GM23248 (cell line): Measurements from ENCODE around the gene TMEM72. TPM values are rescaled to one million over a fixed set of nuclear protein-coding genes. Genes with fewer than 3 reads are reported as not detected.

ENCODE experiments used
- DNase-seq: peaks from one replicate; pipeline ENCODE4 v3.0.0-alpha.2; 2015
- H2AFZ ChIP-seq: fragments of 200-600 bp; sonication (generic); 2 replicates; pipeline ENCODE4 v1.6.1; 2016; ENCODE audit warnings: antibody characterized with exemption
- H3F3A ChIP-seq: fragments of 200-600 bp; sonication (generic); 2 replicates; pipeline ENCODE4 v1.6.1; 2016; ENCODE audit warnings: mild to moderate bottlenecking, antibody characterized with exemption, mixed run types; ENCODE audit not compliant: insufficient read depth
- H3K27ac ChIP-seq: fragments of 200-600 bp; sonication (generic); 2 replicates; pipeline ENCODE4 v1.5.1; 2016; ENCODE audit warnings: mild to moderate bottlenecking
- H3K27me3 ChIP-seq: fragments of 200-600 bp; sonication (generic); replicated peaks from 2 replicates; pipeline ENCODE4 v1.6.1; 2016; ENCODE audit warnings: mild to moderate bottlenecking; ENCODE audit not compliant: insufficient read depth
- H3K36me3 ChIP-seq: fragments of 200-600 bp; sonication (generic); 2 replicates; pipeline ENCODE4 v1.6.1; 2016; ENCODE audit warnings: low read depth, mild to moderate bottlenecking
- H3K4me1 ChIP-seq: fragments of 200-600 bp; sonication (generic); 2 replicates; pipeline ENCODE4 v1.6.1; 2016; ENCODE audit warnings: mild to moderate bottlenecking; ENCODE audit not compliant: insufficient read depth
- H3K4me2 ChIP-seq: fragments of 200-600 bp; sonication (generic); one replicate; pipeline ENCODE4 v1.6.1; 2016; ENCODE audit warnings: mild to moderate bottlenecking; ENCODE audit not compliant: unreplicated experiment
- H3K4me3 ChIP-seq: fragments of 200-600 bp; sonication (generic); 2 replicates; pipeline ENCODE4 v1.5.1; 2016; ENCODE audit warnings: mild to moderate bottlenecking
- H3K79me2 ChIP-seq: fragments of 200-600 bp; sonication (generic); 2 replicates; pipeline ENCODE4 v1.6.1; 2016; ENCODE audit warnings: mild to moderate bottlenecking; ENCODE audit not compliant: insufficient read depth
- H3K9ac ChIP-seq: fragments of 200-600 bp; sonication (generic); 2 replicates; pipeline ENCODE4 v1.6.1; 2016; ENCODE audit warnings: mild to moderate bottlenecking
- H3K9me2 ChIP-seq: fragments of 200-600 bp; sonication (generic); 2 replicates; pipeline ENCODE4 v1.6.1; 2016; ENCODE audit warnings: mixed run types, mild to moderate bottlenecking, moderate library complexity; ENCODE audit not compliant: insufficient read depth
- H3K9me3 ChIP-seq: fragments of 200-600 bp; sonication (generic); one replicate; pipeline ENCODE4 v1.6.1; 2017; ENCODE audit warnings: low read depth
- H4K20me1 ChIP-seq: fragments of 200-600 bp; sonication (generic); 2 replicates; pipeline ENCODE4 v1.6.0; 2016; ENCODE audit not compliant: insufficient read depth
- EZH2 ChIP-seq: fragments of 200-600 bp; sonication (generic); IDR thresholded peaks from 2 replicates; pipeline ENCODE4 v1.6.1; 2018; ENCODE audit warnings: antibody characterized with exemption, mild to moderate bottlenecking; ENCODE audit not compliant: insufficient read depth, poor library complexity, severe bottlenecking
- EZH2phosphoT487 ChIP-seq: fragments of 200-600 bp; sonication (generic); IDR thresholded peaks from 2 replicates; pipeline ENCODE4 v1.6.1; 2018; ENCODE audit warnings: antibody characterized with exemption, moderate library complexity, mild to moderate bottlenecking, low read depth; ENCODE audit not compliant: insufficient read depth
- WGBS, 2 experiments: methylation state at CpG; one replicate each; pipeline ENCODE4 v1.1.6; 2015 to 2017; ENCODE audit warnings: low lambda C conversion rate in 2 of 2, low coverage in 1 of 2; ENCODE audit errors: missing lambda C conversion rate in 2 of 2; 5-methylcytosine and 5-hydroxymethylcytosine counted together
- in situ Hi-C: fragments of 300-500 bp; cut with MboI; formaldehyde crosslinking; loops from 2 replicates; pipeline ENCODE4 v1.15.0; 2020
- polyA plus RNA-seq: library from polyadenylated mRNA; unstranded; fragments of >200 nt; fragmentation: Nextera tagmentation; extraction: Ambion mirVana; gene quantifications from 2 replicates; pipeline ENCODE4 v1.2.1, GENCODE V29; 2016
- total RNA-seq: library from RNA; depleted of rRNA; stranded (reverse); fragments of >200 nt; shearing (Covaris generic); gene quantifications from 2 replicates; pipeline ENCODE4 v1.2.3, GENCODE V29; 2014

TMEM72 gene
- total and polyA plus RNA-seq, 2 experiments from 2014 or later: not detected

DNA sequence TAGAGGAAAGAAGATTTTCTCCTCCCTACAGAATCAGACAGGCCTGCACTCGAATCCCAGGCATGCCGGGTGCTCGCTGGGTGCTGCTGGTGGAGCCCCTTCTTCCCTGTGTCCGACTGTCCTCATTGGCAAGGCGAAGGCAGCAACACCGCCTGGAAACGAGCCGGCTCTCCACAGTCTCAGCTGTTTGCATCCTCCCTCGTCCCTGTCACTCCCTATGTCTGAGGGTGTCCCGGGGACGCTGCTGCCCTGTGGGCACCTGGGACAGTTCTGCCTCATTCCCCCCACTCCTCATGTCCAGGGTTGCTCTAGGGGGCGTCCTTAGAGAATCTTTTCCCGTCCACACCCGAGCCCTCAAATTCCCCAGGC is 31.6 kb upstream of the TMEM72 start:
- Histone ChIP-seq H3K27ac (no peak overlapping the region), H3K9ac (peak overlapping the region; percentile 68), H3K4me3 (peak overlapping the region; percentile 72), H3K9me3 (no peaks in the 10 kb centered on the region), H4K20me1 (no peaks in the 10 kb centered on the region), H3K36me3 (no peaks in the 10 kb centered on the region), H3K27me3 (no peaks in the 10 kb centered on the region), H3K4me2 (peak overlapping the region; percentile 87), H2AFZ (peak overlapping the region; percentile 88), H3K79me2 (no peaks in the 10 kb centered on the region), H3F3A (no peaks in the 10 kb centered on the region), H3K9me2 (no peaks in the 10 kb centered on the region), H3K4me1 (0 out of 2 replicates have a peak, but pooled peaks cover 4% of the 10 kb centered on the region)
- no peak for DNase-seq
- in situ Hi-C loops: no loop called here
- 22 to 30% methylated on average over 10 to 14 of the region's 14 CpGs for WGBS, 2 experiments
- TF ChIP-seq EZH2phosphoT487: no peak
- TF ChIP-seq EZH2: no peak

DNA sequence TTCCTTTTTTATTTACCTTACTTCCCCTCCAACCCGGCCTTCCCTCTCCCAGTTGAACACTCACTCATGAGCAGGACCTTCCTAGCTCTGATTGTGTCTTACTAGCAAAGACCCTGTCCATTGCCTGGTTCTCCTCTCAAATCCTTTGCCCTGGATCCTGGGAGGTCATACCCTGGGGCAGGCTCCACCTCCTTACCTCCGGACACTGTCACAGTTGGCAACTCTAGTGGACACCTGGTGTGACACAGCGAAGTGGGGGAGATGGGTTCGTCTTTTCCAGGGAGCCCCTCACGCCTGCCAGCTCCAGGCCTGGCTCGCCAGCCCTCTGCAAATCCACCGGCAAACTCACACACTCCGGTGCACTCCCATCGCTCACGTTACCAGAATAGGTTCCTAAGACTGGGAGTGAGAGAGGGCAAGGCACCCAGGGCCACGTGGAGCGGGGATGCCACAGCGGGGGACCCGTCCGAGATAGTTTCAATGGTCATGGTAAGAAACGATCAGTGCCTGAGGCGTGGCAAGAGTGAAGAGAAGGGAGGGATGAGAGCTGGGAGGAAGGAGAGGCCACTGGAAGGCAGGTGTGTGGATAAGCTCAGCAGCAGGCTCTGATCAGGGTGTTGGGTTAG is 30.9 kb upstream of the TMEM72 start:
- H3K4me3 ChIP-seq: no peak overlapping the region
- no peaks in the 10 kb centered on the region for H3K36me3 ChIP-seq
- WGBS, 2 experiments: 94 to 95% methylated on average over 17 of the region's 17 CpGs
- no peaks in the 10 kb centered on the region for H3K79me2 ChIP-seq
- H3F3A ChIP-seq: no peaks in the 10 kb centered on the region
- in situ Hi-C loops: no loop called here
- no peak overlapping the region for H3K27ac ChIP-seq
- no peak overlapping the region for H3K4me2 ChIP-seq
- TF ChIP-seq EZH2phosphoT487 (no peak), EZH2 (no peak)
- H2AFZ ChIP-seq: no peak overlapping the region
- H3K4me1 ChIP-seq: 0 out of 2 replicates have a peak, but pooled peaks cover 4% of the 10 kb centered on the region
- H3K27me3 ChIP-seq: no peaks in the 10 kb centered on the region
- H3K9ac ChIP-seq: no peak overlapping the region
- no peak for DNase-seq
- no peaks in the 10 kb centered on the region for H4K20me1 ChIP-seq
- H3K9me3 ChIP-seq: no peaks in the 10 kb centered on the region
- no peaks in the 10 kb centered on the region for H3K9me2 ChIP-seq

- Histone ChIP-seq H3K36me3 (no peaks in the 10 kb centered on the region), H2AFZ (no peak overlapping the region), H3K9ac (no peak overlapping the region), H3F3A (no peaks in the 10 kb centered on the region), H4K20me1 (no peaks in the 10 kb centered on the region), H3K9me2 (no peaks in the 10 kb centered on the region), H3K9me3 (no peaks in the 10 kb centered on the region), H3K27me3 (no peaks in the 10 kb centered on the region), H3K79me2 (no peaks in the 10 kb centered on the region), H3K27ac (no peak overlapping the region), H3K4me1 (0 out of 2 replicates have a peak, but pooled peaks cover 4% of the 10 kb centered on the region), H3K4me2 (no peak overlapping the region), H3K4me3 (no peak overlapping the region)
- in situ Hi-C loops: no loop called here
- WGBS, 2 experiments: 75 to 83% methylated on average over 7 of the region's 7 CpGs
- TF ChIP-seq EZH2: no peak
- no peak for TF ChIP-seq EZH2phosphoT487
- no peak for DNase-seq
Observed at GRCh38 chr10:44881649-44882048, 29.5 kb upstream of the TMEM72 start.

DNA sequence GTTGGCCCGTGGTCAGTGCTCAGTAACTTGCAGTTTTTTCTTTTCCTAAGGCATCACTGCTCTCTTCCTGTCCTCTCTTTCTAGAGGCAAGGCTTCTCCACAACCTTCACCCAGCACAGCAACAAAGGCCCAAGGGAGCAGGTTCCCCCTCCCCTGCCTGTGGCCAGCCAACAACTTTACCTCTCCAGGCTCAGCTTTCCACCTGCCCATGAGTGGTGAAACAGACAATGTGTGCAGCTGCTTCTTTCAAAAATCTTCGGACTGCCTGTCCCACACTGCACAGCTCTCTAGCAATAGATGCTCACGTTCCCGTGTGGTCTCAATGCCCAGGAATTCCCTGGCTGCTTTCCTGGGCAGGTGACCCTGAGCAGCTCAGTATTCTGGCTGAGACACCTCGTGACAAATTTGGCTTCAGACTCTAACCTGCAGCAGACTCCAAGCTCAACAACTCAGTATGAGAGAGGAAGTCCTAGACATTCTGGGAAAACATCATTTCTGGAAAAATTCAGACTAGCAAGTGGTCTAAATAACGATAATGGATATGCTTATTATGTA is 28.9 kb upstream of the TMEM72 start:
- no peak for DNase-seq
- 55 to 56% methylated on average over 6 of the region's 6 CpGs for WGBS, 2 experiments
- in situ Hi-C loops: no loop called here

More for the DNA sequence above, 28.9 kb upstream of the TMEM72 start:
- no peak overlapping the region for H3K4me3 ChIP-seq
- no peak overlapping the region for H2AFZ ChIP-seq
- H3K9me2 ChIP-seq: no peaks in the 10 kb centered on the region
- H3K27me3 ChIP-seq: no peaks in the 10 kb centered on the region
- H4K20me1 ChIP-seq: no peaks in the 10 kb centered on the region
- TF ChIP-seq EZH2: no peak
- TF ChIP-seq EZH2phosphoT487: no peak
- H3F3A ChIP-seq: no peaks in the 10 kb centered on the region
- no peak overlapping the region for H3K27ac ChIP-seq
- H3K79me2 ChIP-seq: no peaks in the 10 kb centered on the region
- H3K4me1 ChIP-seq: 0 out of 2 replicates have a peak, but pooled peaks cover 4% of the 10 kb centered on the region
- no peak overlapping the region for H3K9ac ChIP-seq
- H3K4me2 ChIP-seq: no peak overlapping the region
- H3K9me3 ChIP-seq: no peaks in the 10 kb centered on the region
- H3K36me3 ChIP-seq: no peaks in the 10 kb centered on the region
